ENCODE measurements around the gene FLG.

DNA sequence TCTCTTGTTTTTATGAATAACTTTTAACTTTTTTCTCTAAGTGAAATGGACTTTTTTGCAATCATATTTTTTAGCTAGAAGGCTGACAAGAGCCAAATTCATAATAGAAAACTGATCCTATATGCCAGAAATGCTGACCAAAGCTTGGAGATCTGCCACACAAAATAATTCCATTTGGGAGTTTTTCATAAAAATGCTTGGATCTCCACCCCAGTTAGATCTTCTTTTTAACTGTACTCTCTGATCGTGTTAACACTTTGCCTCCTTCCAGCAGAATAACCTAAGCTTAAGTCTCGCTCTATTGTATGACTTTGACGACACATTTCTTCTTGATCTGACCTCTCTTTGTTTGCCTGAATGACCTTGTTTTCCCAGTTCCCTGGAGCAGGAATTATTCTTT lies 18.0 kb upstream of the FLG start:
- TF ChIP-seq, protein P1, sequence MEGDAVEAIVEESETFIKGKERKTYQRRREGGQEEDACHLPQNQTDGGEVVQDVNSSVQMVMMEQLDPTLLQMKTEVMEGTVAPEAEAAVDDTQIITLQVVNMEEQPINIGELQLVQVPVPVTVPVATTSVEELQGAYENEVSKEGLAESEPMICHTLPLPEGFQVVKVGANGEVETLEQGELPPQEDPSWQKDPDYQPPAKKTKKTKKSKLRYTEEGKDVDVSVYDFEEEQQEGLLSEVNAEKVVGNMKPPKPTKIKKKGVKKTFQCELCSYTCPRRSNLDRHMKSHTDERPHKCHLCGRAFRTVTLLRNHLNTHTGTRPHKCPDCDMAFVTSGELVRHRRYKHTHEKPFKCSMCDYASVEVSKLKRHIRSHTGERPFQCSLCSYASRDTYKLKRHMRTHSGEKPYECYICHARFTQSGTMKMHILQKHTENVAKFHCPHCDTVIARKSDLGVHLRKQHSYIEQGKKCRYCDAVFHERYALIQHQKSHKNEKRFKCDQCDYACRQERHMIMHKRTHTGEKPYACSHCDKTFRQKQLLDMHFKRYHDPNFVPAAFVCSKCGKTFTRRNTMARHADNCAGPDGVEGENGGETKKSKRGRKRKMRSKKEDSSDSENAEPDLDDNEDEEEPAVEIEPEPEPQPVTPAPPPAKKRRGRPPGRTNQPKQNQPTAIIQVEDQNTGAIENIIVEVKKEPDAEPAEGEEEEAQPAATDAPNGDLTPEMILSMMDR (IDR thresholded peaks at IDR 0.05; ENCODE audit: low read depth, low read length, poor library complexity, severe bottlenecking): no peak
- TF ChIP-seq EZH2phosphoT487 (IDR thresholded peaks at IDR 0.05; ENCODE audit: borderline replicate concordance, low read length): no peak
